GM18499 (cell line): ENCODE measurements around the gene LRRC2.
"Not testable (repeated sequence)": the region's sequence is repeated elsewhere in the genome, so short reads cannot be mapped to it uniquely, and the experiment has no call there.

ENCODE experiments used
- ATAC-seq: cut with Tn5 transposase; IDR thresholded peaks from one replicate; pipeline ENCODE4 v1.9.1; 2021; ENCODE audit warnings: moderate number of reproducible peaks; ENCODE audit not compliant: insufficient read depth, unreplicated experiment

The LRRC2 gene

DNA sequence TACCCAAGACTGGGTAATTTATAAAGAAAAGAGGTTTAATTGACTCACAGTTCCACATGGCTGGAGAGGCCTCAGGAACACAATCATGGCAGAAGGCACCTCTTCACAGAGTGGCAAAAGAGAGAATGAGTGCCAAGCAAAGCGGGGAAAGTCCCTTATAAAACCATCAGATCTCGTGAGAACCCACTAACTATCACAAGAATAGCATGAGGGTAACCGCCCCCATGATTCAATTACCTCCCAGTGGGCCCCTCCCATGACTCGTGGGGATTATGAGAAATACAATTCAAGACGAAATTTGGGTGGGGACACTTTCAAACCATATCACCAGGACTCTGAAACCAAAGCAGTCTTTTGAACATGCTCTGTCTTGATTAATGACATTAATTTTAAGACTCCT is 61.3 kb downstream of the LRRC2 start:
- ATAC-seq: no peak

- ATAC-seq: no peak
Measured at GRCh38 chr3:46503200-46503874, 62.8 kb downstream of the LRRC2 start.

DNA sequence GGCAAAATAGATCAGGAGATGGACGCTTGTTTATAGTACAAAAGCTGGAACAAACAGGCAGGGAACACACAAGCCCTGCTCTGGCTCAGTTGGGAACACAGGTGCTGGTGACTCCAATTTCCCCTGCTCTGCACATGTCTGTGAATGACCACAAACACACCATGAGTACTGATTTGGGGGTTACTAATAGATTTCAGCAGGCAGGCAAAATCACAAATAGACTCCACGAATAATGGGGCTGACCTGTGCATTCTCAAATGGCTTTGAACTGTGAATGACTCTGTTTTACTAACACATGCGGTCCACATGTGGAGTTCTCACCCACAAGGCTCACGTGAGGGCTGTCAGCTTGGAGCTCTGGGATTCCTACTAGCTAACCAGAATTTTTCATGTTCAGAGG is 64.4 kb downstream of the LRRC2 start:
- no peak for ATAC-seq

- no peak for ATAC-seq
Measured at GRCh38 chr3:46500656-46501635, 65.2 kb downstream of the LRRC2 start.

DNA sequence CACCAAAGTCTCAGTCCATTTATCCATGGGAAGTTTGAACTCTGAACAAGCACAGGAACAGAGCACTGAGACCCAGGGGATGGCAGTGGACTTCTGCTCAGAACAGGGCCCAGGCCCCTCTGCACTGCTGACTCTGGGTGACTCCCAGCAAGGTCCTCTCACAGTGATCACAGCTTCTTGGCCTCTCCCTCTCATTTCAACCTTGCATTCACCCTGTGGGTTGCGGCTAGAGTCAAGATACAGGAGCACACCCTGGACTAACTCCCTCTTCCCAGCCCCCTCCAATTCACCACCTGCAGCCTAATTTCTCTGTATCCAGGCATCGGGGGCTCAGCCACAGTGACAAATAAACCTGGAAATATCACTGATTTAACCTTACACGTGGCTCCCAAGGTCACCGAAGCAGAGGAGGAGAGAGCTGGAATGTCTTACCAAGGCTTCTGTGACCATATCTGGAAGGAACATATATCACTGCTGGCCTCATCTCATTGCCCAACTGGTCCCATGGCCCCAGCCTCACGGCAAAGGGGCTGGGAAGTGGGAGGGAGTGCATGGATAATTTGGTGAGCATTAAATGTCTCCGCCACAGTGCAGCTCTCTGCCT is 67.1 kb downstream of the LRRC2 start:
- no peak for ATAC-seq

- ATAC-seq: no peak
Measured at GRCh38 chr3:46497556-46498265, 68.4 kb downstream of the LRRC2 start, which contains the start of gene RTP3. Gene RTP3, plus strand, starts transcription at chr3:46497976. Its CDS starts 87 bp downstream, at chr3:46498063.

DNA sequence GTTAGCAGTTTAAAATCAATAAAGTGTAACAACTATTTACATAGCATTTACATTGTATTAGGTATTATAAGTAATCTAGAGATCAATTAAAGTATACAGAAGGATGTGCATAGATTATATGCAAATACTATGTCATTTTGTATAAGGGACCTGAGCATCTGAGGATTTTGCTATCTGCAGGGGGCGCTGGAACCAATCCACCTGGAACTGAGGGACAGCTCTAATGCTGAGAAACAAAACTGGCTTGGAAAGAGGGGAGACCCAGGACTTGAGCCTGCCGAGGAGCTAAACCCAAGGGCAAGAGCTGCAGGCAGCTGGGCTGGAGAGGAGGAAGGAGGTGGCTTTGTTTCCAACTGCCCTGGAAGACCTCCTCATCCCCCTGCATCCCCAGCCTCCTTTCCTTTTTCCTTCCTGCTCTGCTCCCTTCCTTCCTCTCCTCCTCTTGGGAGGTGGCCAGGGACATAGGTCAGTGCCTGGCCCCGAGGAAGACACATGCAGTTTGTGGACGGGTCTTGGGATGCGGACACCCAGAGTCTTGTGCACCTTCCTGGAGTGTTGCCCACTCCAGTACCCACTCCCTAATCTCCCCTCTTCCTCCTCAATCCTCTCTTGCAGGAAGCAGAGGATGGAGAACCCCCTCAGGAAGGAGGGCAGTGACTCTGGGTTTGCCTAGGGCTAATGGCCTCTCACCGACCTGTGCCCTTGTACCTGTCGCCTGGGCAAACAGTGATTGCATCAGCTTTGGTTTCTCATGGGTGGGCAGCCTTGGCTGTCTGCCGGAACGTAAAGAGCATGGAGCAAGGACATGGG is 69.2 kb downstream of the LRRC2 start:
- no peak for ATAC-seq

- no peak for ATAC-seq
Measured at GRCh38 chr3:46495901-46496456, 70.1 kb downstream of the LRRC2 start.

DNA sequence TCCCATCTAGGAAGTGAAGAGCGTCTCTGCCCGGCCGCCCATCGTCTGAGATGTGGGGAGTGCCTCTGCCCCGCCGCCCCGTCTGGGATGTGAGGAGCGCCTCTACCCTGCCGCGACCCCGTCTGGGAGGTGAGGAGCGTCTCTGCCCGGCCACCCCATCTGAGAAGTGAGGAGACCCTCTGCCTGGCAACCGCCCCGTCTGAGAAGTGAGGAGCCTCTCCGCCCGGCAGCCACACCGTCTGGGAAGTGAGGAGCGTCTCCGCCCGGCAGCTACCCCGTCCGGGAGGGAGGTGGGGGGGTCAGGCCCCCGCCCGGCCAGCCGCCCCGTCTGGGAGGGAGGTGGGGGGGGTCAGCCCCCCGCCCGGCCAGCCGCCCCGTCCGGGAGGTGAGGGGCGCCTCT is 71.6 kb downstream of the LRRC2 start:
- not testable (repeated sequence) for ATAC-seq

DNA sequence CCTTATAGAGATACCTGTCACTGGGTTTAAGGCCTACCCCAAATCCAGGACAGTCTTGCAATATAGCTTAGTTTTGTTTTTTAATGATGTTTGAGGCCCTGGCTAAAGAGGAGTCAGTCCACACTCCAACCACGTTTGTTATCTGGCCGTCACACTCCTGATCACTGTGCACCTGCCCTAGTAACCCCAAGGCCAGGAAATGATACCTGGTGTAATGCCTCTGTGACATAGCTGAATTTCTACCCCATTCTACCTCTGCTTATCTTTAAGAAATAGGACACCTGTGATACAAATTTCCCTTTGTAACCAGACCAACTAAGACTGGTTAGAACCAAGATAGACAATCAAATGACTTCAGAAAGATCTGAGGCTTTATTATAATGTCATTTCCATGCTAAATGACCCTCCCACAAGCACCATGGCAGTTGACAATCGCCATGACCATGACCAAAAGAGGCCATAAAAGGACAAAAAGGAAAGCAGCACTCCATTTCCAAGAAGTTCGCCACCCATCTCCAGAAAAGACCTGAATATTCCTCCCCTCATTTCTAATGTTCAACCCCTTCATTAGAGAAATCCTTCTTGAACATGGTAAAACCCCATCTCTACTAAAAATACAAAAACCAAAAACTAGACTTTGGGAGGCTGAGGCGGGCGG is 73.1 kb downstream of the LRRC2 start:
- no peak for ATAC-seq

- no peak for ATAC-seq
Measured at GRCh38 chr3:46491089-46492070, 74.7 kb downstream of the LRRC2 start.

GRCh38 chr3:46490338-46491084 is 75.6 kb downstream of the LRRC2 start:
- no peak for ATAC-seq

GRCh38 chr3:46489875-46490274 is 76.2 kb downstream of the LRRC2 start:
- ATAC-seq: no peak

GRCh38 chr3:46489381-46489780 is 76.7 kb downstream of the LRRC2 start:
- no peak for ATAC-seq

- ATAC-seq: peak; percentile 78
Measured at GRCh38 chr3:46488735-46489361, 77.3 kb downstream of the LRRC2 start.

GRCh38 chr3:46485779-46486175 is 80.3 kb downstream of the LRRC2 start:
- no peak for ATAC-seq
